VCaP (cell line): ENCODE measurements around the gene PDIA6.
A peak's percentile ranks its signal among the peaks of the same experiment; 100 is the strongest.
"Not testable (repeated sequence)": the region's sequence is repeated elsewhere in the genome, so short reads cannot be mapped to it uniquely, and the experiment has no call there.

ENCODE experiments used
- H3K27ac ChIP-seq: fragments of 450-650 bp; 2 replicates; pipeline ENCODE4 v1.5.1; 2017
- CTCF ChIP-seq: fragments of 450-650 bp; conservative IDR thresholded peaks from 2 replicates; pipeline ENCODE4 v1.5.1; 2017; ENCODE audit warnings: mild to moderate bottlenecking, moderate library complexity

The PDIA6 gene

GRCh38 chr2:10824191-10824590, 11.6 kb upstream of the PDIA6 start:
- no peak overlapping the region for H3K27ac ChIP-seq
- TF ChIP-seq CTCF: no peak

- no peak for TF ChIP-seq CTCF
- H3K27ac ChIP-seq: no peak overlapping the region
Observed at GRCh38 chr2:10820978-10821695, 8.6 kb upstream of the PDIA6 start.

- no peak for TF ChIP-seq CTCF
- no peak overlapping the region for H3K27ac ChIP-seq
Observed at GRCh38 chr2:10820562-10820961, 8.0 kb upstream of the PDIA6 start.

- no peak for TF ChIP-seq CTCF
- no peak overlapping the region for H3K27ac ChIP-seq
Observed at GRCh38 chr2:10819714-10820314, 7.2 kb upstream of the PDIA6 start.

GRCh38 chr2:10818984-10819383, 6.4 kb upstream of the PDIA6 start:
- TF ChIP-seq CTCF: no peak
- no peak overlapping the region for H3K27ac ChIP-seq

GRCh38 chr2:10818305-10818704, 5.7 kb upstream of the PDIA6 start:
- not testable (repeated sequence) for H3K27ac ChIP-seq

GRCh38 chr2:10817413-10817812, 4.8 kb upstream of the PDIA6 start:
- H3K27ac ChIP-seq: no peak overlapping the region
- peak; percentile 17; the same call in 1 of the 2 replicates for TF ChIP-seq CTCF

GRCh38 chr2:10814571-10815331, 2.2 kb upstream of the PDIA6 start:
- TF ChIP-seq CTCF: peak; percentile 27; the same call in 1 of the 2 replicates
- no peak overlapping the region for H3K27ac ChIP-seq
